Medulla oblongata (tissue), 1 donor: ENCODE data around the gene ZNF394.

Experiments
- DNase-seq: peaks from one replicate; pipeline ENCODE4 v3.0.0-alpha.2; 2015; ENCODE audit errors: extremely low spot score

ZNF394 gene

DNA sequence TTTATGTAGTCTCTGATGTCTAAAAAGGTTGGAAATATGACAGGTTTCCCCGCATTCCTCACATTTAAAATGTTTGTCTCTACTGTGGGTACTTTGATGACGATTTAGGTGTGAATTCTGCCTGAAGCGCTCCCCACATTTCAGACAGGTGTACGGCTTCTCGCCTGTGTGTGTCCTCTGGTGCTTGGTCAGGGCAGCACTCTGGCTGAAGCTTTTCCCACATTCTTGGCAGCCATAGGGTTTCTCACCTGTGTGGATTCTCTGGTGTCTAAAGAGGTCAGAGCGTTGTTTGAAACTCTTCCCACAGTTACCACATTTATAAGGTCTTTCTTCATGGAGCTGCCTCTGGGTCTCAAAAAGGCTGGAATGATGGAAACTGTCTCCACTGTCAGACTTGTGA is 6.3 kb downstream of the ZNF394 start:
- DNase-seq: no peak

DNA sequence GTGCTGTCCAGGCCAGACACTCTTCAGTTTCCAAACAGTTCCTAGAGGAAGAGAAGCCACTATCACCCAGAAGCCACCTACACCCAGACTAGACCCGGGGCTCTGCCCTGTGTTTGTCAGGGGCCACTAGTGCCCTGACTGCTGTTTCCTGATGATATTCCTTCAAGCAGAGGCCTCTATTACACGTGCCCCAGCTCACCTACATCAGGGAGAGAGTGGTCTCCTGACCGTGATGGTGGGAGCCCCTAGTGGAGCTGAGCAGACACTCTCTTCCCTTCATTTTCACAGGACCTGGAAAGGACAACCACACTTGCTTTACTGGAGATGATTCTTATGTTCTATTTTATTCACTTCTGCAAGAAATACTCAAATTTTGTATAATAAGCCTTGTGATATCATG is 9.2 kb downstream of the ZNF394 start:
- DNase-seq: no peak

- DNase-seq: no peak
Observed at GRCh38 chr7:99489235-99489634, 10.8 kb downstream of the ZNF394 start.

DNA sequence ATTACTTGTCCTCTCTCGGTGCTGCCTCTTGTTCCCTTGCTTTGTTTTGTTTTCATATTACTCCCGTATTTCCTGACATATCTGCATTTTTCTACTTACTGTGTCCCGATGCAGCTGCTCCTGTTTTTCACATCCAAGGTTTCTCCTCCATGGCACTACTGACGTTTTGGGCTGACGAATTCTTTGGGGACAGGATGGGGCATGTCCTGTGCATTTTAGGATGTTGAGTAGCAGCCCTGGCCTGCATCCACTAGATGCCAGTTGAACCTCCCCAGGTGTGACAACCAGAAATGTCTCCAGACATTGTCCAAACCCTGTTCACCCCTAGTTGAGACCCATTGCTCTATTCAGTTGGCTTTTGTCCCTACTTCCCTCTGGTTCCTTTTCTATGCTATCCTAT is 15.0 kb downstream of the ZNF394 start:
- no peak for DNase-seq

GRCh38 chr7:99478464-99479440 is 21.3 kb downstream of the ZNF394 start:
- DNase-seq: no peak

DNA sequence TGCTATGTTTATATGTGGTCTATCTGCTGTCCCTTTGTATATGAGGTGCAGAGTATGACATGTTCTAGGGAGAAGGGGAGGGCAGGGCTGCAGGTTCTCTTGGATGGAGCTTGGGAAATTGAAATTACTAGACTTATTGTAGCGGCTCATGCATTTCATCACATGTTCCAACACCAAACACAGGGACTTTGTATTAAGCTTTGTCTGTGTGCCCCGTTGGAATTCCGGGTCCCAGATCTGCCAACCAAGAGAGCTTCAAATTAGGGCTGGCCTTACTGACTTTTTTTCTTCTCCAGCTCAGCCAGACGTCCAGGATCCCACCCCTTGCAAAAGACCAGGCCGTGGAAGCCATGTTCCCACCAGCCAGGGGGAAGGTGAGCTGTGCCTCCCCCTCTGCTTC is 24.0 kb downstream of the ZNF394 start:
- no peak for DNase-seq

GRCh38 chr7:99473315-99473596 is 26.8 kb downstream of the ZNF394 start:
- DNase-seq: peak; percentile 41

GRCh38 chr7:99472561-99473314 is 27.3 kb downstream of the ZNF394 start, which contains the start of gene ZNF789:
Gene ZNF789, plus strand, starts transcription at chr7:99472890. Its CDS starts 3,567 bp downstream, at chr7:99476457.
- peak; percentile 98 for DNase-seq

GRCh38 chr7:99469381-99470065 is 30.6 kb downstream of the ZNF394 start:
- DNase-seq: no peak

GRCh38 chr7:99468336-99468918 is 31.7 kb downstream of the ZNF394 start:
- DNase-seq: no peak

DNA sequence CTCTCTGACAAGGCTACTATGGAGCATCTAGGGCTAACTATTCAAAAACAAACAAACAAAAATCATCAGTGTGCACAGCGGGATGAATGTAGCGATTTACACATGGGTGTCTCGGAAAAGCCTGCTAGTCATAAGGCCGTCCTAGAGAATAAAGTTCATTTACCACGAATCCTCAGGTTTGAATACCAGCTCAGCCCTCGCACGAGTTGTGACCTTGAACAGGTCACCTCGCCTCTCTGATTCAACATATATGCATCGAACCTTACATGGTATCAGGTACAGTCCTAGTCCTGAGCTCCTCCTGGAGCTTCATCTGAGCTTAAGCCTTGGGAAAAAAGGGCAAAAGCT is 34.7 kb downstream of the ZNF394 start:
- DNase-seq: no peak

DNA sequence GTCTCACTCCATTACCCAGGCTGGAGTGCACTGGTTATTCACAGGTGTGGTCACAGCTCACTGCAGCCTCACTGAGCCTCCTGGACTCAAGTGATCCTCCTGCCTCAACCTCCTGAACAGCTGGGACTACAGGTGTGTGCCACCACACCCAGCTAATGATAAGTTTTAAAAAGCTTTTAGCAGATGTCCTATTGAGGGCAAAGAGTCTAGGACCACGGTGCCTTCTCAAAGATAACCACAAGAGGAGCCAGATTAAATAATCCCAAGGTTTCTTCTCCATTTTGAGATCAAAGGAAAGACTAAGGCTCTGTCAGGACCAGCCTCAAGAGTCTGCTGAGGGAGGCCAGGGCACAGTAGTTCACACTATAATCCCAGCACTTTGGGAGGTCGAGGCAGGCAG is 38.9 kb downstream of the ZNF394 start:
- no peak for DNase-seq

DNA sequence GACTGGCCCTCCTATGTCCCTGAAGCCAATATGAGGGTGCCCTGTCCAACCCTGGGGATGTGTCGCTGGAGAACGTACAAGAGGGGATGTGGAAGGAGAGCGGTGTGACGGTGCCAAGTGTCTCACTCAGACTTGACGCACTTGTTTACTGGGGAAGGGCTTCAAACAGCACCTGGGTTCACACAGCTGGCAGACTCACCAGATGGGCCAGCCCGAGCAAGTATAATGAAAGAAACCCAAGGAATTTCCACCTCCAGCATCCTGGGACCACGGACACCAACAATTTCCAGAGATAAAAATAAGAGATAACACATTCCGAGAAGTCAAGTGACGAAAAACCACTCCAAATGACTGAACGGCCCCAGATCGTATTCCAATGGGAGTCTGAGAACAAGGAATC is 39.4 kb downstream of the ZNF394 start:
- no peak for DNase-seq

DNA sequence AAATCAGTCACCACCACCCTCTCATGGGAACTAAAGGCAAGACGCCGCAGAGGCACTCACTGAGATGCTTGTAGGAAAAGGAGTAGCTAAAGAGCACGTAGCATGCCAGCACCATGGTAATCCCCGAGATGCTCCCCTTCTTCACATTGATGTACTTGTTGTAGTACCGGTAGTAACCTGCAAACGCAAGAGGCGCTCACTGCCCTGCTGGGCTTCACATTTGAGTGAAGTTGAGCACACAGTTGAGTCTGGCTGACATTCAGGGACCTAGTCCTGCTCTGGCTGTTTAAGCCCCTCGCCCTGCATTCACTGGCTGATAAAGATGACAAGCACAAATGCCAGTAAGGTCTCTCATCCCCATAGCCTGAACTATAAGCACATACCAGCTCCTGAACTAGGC is 41.0 kb downstream of the ZNF394 start:
- no peak for DNase-seq

- no peak for DNase-seq
Observed at GRCh38 chr7:99457650-99458493, 42.2 kb downstream of the ZNF394 start.

DNA sequence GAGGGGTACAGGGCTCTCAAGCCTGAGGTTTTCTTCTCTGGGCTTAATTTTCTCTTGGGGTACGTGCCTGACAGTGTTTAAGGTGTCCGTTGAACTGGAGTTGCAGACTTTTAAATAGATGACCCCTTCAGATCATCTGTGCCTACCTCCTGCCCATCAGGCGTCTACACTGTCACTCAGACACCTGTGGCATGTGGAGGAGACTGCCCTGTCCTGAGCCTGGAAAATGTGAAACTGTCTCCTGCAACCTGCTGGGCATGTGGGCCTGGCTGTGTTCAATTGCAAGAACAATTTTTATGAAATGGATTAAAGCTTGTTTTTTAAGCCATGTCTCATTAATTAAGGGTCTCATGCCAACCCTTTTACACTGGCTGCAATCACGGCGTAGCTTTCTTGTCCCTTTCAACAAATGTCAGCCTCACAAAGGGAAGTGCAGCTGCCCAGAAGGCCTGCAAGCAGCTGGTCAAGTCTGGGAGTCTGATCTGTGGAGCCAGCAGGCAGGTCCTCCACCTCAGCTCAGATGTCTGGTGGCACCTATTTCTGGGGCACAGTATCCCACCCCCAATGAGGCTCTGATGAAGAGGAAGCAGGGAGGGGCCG is 42.9 kb downstream of the ZNF394 start:
- no peak for DNase-seq

- peak; percentile 40 for DNase-seq
Observed at GRCh38 chr7:99456288-99456687, 43.8 kb downstream of the ZNF394 start.

- no peak for DNase-seq
Observed at GRCh38 chr7:99455874-99456273, 44.2 kb downstream of the ZNF394 start.

DNA sequence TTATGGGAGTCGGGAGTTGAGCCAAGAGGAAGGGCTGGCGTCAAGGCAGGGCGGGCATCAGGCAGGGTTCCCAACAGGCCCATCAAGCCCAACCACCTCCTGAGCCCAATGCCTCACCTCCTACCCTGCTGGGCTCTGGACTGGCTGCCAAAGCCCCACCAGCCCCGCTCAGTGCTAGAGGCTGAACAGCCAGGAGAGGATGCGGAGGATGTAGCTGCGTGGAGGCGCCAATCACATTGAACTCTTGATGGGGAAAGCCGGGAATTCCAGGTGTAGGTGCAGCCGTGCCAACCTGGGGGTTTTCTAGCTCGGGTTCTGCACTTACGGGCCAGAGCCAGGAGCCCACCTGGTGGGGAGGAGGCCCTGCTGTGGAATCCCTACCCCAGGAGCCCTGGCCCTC is 47.0 kb downstream of the ZNF394 start:
- no peak for DNase-seq

DNA sequence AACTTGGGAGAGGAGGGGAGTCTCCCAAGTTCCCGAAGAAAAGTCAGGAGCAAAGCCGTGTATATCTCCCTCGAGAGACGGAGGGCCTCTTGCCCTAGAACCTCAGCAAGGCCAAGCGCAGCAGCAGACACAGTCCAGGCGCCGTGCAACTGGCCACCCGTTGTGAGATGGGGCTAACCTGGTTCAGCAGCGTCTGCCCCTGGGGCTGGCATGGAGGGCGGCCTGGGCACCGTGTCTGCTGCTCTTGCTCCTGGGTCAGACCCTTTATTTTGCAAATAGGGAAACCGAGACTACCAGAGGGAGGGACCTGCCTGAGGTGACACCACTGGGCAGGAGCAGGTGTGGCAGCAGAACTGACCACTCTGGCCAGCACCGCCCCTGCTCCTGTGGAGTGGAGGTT is 47.5 kb downstream of the ZNF394 start:
- no peak for DNase-seq

GRCh38 chr7:99451936-99452335 is 48.1 kb downstream of the ZNF394 start:
- peak; percentile 58 for DNase-seq
